Measurements from ENCODE around the gene EHD1.

EHD1 gene

GRCh38 chr11:64902102-64902900, 23.9 kb upstream of the EHD1 start:
- no peak for DNase-seq (ENCODE audit: extremely low read depth, low read depth)
- no peak overlapping the region for H3K4me3 ChIP-seq (replicated peaks; ENCODE audit: low read depth, low read length)
- TF ChIP-seq CTCF (IDR thresholded peaks at IDR 0.05; ENCODE audit: low read depth, low read length, missing control alignments) = no peak

GRCh38 chr11:64900774-64901173, 22.4 kb upstream of the EHD1 start:
- TF ChIP-seq CTCF (IDR thresholded peaks at IDR 0.05; ENCODE audit: low read depth, low read length, missing control alignments) = no peak
- no peak for DNase-seq (ENCODE audit: extremely low read depth, low read depth)
- no peak overlapping the region for H3K4me3 ChIP-seq (replicated peaks; ENCODE audit: low read depth, low read length)

GRCh38 chr11:64900263-64900678, 21.9 kb upstream of the EHD1 start:
- DNase-seq (ENCODE audit: extremely low read depth, low read depth) = no peak
- no peak overlapping the region for H3K4me3 ChIP-seq (replicated peaks; ENCODE audit: low read depth, low read length)
- TF ChIP-seq CTCF (IDR thresholded peaks at IDR 0.05; ENCODE audit: low read depth, low read length, missing control alignments) = no peak

GRCh38 chr11:64898541-64898940, 20.1 kb upstream of the EHD1 start:
- TF ChIP-seq CTCF (IDR thresholded peaks at IDR 0.05; ENCODE audit: low read depth, low read length, missing control alignments) = no peak
- no peak for DNase-seq (ENCODE audit: extremely low read depth, low read depth)
- H3K4me3 ChIP-seq (replicated peaks; ENCODE audit: low read depth, low read length) = no peak overlapping the region

GRCh38 chr11:64898076-64898445, 19.6 kb upstream of the EHD1 start:
- TF ChIP-seq CTCF (IDR thresholded peaks at IDR 0.05; ENCODE audit: low read depth, low read length, missing control alignments) = no peak
- DNase-seq (ENCODE audit: extremely low read depth, low read depth) = no peak
- no peak overlapping the region for H3K4me3 ChIP-seq (replicated peaks; ENCODE audit: low read depth, low read length)

GRCh38 chr11:64897381-64898075, 19.1 kb upstream of the EHD1 start:
- no peak for DNase-seq (ENCODE audit: extremely low read depth, low read depth)
- TF ChIP-seq CTCF (IDR thresholded peaks at IDR 0.05; ENCODE audit: low read depth, low read length, missing control alignments) = no peak
- H3K4me3 ChIP-seq (replicated peaks; ENCODE audit: low read depth, low read length) = no peak overlapping the region

Measured in HFF-Myc (cell line).